GM12878 (cell line): ENCODE measurements around the gene PTGS1.
"Not testable (repeated sequence)": the region's sequence is repeated elsewhere in the genome, so short reads cannot be mapped to it uniquely, and the experiment has no call there.

Source experiments
- MAX ChIP-seq: IDR thresholded peaks from 2 replicates; pipeline ENCODE4 v1.6.1; 2012; ENCODE audit warnings: low read depth, low read length, improper control_type of control experiment
- TAF1 ChIP-seq: IDR thresholded peaks from 2 replicates; pipeline ENCODE4 v1.6.1; 2011; ENCODE audit warnings: mild to moderate bottlenecking, low read depth, low read length, borderline replicate concordance
- TCF12 ChIP-seq: IDR thresholded peaks from 2 replicates; pipeline ENCODE4 v1.6.1; 2011; ENCODE audit warnings: low read depth, mild to moderate bottlenecking, low read length
- TCF3 ChIP-seq: IDR thresholded peaks from 2 replicates; pipeline ENCODE4 v1.6.1; 2012; ENCODE audit warnings: low read depth, mild to moderate bottlenecking, low read length, borderline replicate concordance; ENCODE audit not compliant: insufficient read depth

GRCh38 chr9:122405304-122406069 lies 34.7 kb downstream of the PTGS1 start:
- not testable (repeated sequence) for TF ChIP-seq TCF3, TCF12, MAX, TAF1
